Measurements from ENCODE around the gene PIGL.
"Not testable (repeated sequence)": the region's sequence is repeated elsewhere in the genome, so short reads cannot be mapped to it uniquely, and the experiment has no call there.

Gene PIGL

DNA sequence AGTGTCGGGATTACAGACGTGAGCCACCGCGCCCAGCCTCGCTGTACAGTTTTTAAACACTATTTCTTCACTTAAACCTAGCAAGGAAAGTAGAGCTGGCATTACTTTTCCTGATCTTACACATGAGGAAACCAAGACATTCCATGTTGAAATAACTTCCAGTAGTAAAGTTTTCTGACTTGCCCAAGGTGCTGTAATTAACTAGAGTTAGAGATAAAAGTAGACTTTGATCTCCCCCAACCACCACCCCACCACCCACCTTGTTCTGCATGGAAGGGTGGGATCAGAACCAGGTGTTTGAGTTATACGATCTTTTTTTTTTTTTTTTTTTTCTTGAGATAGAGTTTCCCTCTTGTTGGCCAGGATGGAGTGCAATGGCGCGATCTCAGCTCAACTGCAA, 89.2 kb downstream of the PIGL start:
- Histone ChIP-seq H4K20me1 (ENCODE audit: insufficient read depth, low read length) (no peaks in the 10 kb centered on the region), H3K36me3 (ENCODE audit: insufficient read depth, low read length) (peaks cover 12% of the 10 kb centered on the region; the same call in 1 of the 2 replicates), H3K9ac (ENCODE audit: low read depth, low read length) (no peak overlapping the region), H3K27me3 (ENCODE audit: insufficient read depth, low read length, poor library complexity) (no peaks in the 10 kb centered on the region), H3K27ac (ENCODE audit: low read length) (no peak overlapping the region), H3K79me2 (ENCODE audit: insufficient read depth, low read length) (no peaks in the 10 kb centered on the region), H2AFZ (ENCODE audit: low read depth, low read length) (no peak overlapping the region), H3K4me1 (ENCODE audit: insufficient read depth, low read length) (no peaks in the 10 kb centered on the region), H3K4me2 (ENCODE audit: insufficient read depth, low read length) (no peak overlapping the region), H3K4me3 (ENCODE audit: low read depth in 1 of 2, low read length in 2 of 2) (no peak overlapping the region), H3K9me3 (ENCODE audit: insufficient read depth, low read length, severe bottlenecking) (no peaks in the 10 kb centered on the region)
- no peak for DNase-seq
- ATAC-seq (ENCODE audit: insufficient read depth, low read depth): no peak
- TF ChIP-seq EZH2 (IDR thresholded peaks at IDR 0.05; ENCODE audit: borderline replicate concordance, low read depth, low read length, severe bottlenecking): no peak
- TF ChIP-seq, protein P1, sequence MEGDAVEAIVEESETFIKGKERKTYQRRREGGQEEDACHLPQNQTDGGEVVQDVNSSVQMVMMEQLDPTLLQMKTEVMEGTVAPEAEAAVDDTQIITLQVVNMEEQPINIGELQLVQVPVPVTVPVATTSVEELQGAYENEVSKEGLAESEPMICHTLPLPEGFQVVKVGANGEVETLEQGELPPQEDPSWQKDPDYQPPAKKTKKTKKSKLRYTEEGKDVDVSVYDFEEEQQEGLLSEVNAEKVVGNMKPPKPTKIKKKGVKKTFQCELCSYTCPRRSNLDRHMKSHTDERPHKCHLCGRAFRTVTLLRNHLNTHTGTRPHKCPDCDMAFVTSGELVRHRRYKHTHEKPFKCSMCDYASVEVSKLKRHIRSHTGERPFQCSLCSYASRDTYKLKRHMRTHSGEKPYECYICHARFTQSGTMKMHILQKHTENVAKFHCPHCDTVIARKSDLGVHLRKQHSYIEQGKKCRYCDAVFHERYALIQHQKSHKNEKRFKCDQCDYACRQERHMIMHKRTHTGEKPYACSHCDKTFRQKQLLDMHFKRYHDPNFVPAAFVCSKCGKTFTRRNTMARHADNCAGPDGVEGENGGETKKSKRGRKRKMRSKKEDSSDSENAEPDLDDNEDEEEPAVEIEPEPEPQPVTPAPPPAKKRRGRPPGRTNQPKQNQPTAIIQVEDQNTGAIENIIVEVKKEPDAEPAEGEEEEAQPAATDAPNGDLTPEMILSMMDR (IDR thresholded peaks at IDR 0.05; ENCODE audit: borderline replicate concordance, extremely low read depth, low read length, poor library complexity, severe bottlenecking): no peak

DNA sequence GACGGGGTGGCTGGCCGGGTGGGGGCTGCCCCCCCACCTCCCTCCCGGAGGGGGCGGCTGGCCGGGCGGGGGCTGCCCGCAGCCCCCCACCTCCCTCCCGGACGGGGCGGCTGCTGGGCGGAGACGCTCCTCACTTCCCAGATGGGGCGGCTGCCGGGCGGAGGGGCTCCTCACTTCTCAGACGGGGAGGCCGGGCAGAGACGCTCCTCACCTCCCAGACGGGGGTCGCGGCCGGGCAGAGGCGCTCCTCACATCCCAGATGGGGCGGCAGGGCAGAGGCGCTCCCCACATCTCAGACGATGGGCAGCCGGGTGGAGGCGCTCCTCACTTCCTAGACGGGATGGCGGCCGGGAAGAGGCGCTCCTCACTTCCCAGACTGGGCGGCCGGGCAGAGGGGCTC, 95.1 kb downstream of the PIGL start:
- H3K9me3 ChIP-seq (ENCODE audit: insufficient read depth, low read length, severe bottlenecking); H3K27me3 ChIP-seq (ENCODE audit: insufficient read depth, low read length, poor library complexity); H3K4me2 ChIP-seq (ENCODE audit: insufficient read depth, low read length); DNase-seq; H4K20me1 ChIP-seq (ENCODE audit: insufficient read depth, low read length); H2AFZ ChIP-seq (ENCODE audit: low read depth, low read length); H3K27ac ChIP-seq (ENCODE audit: low read length); H3K9ac ChIP-seq (ENCODE audit: low read depth, low read length); ATAC-seq (ENCODE audit: insufficient read depth, low read depth); H3K79me2 ChIP-seq (ENCODE audit: insufficient read depth, low read length); H3K4me3 ChIP-seq (ENCODE audit: low read depth in 1 of 2, low read length in 2 of 2); H3K4me1 ChIP-seq (ENCODE audit: insufficient read depth, low read length): not testable (repeated sequence)
- H3K36me3 ChIP-seq (ENCODE audit: insufficient read depth, low read length): peaks cover 15% of the 10 kb centered on the region; the same call in 1 of the 2 replicates

DNA sequence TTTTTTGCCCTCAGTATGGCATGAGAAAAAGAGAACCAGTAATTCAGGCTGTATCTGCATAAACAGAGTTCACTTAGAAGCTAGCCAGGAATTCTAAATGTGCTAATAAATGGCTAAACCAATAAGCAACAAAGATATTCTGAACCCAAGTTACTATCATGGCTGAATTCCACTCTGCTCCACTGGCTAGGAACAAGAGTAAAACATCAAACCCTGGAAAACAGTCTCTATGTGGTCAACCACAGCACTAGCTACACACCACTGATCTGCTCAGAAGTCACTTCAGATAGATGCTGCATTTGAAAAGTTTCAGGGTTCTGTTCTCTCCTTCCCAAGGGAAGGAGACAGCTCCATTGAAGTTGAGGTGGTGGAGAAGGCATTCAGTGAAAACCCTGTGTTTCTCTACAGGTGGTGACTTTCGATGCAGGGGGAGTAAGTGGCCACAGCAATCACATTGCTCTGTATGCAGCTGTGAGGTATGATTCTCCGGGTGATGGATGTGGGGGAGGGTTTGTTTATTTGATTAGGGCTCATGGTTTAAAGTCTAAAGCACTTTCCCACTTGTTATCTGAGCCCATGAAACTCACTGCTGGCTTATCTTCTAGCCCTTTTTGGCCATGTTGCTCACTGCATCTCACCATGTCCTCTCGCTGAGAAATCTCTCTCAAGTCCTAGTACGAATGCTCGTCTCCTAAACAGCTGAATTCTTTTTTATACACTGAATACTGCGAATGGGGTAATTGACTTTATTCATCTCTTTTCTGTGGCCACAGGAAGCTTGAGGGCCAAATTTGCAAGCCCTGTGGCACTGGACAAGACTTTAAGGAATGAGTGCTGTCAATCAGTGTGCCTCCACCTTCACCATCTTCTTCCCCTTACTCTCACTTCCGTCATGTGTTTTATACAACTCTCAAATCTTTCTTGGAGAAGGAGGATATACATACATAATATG, 96.4 kb downstream of the PIGL start:
- Histone ChIP-seq H3K9me3 (ENCODE audit: insufficient read depth, low read length, severe bottlenecking) (no peaks in the 10 kb centered on the region), H3K4me1 (ENCODE audit: insufficient read depth, low read length) (no peaks in the 10 kb centered on the region), H3K27me3 (ENCODE audit: insufficient read depth, low read length, poor library complexity) (no peaks in the 10 kb centered on the region), H4K20me1 (ENCODE audit: insufficient read depth, low read length) (peaks cover 4% of the 10 kb centered on the region; the same call in 1 of the 2 replicates), H3K27ac (ENCODE audit: low read length) (no peak overlapping the region), H3K4me3 (ENCODE audit: low read depth in 1 of 2, low read length in 2 of 2) (no peak overlapping the region), H3K4me2 (ENCODE audit: insufficient read depth, low read length) (no peak overlapping the region), H2AFZ (ENCODE audit: low read depth, low read length) (no peak overlapping the region), H3K9ac (ENCODE audit: low read depth, low read length) (no peak overlapping the region), H3K36me3 (ENCODE audit: insufficient read depth, low read length) (peaks cover 17% of the 10 kb centered on the region; the same call in 1 of the 2 replicates), H3K79me2 (ENCODE audit: insufficient read depth, low read length) (no peaks in the 10 kb centered on the region)
- ATAC-seq (ENCODE audit: insufficient read depth, low read depth) (no peak), DNase-seq (no peak)
- TF ChIP-seq, protein P1 (IDR thresholded peaks at IDR 0.05; ENCODE audit: borderline replicate concordance, extremely low read depth, low read length, poor library complexity, severe bottlenecking): no peak
- TF ChIP-seq EZH2 (IDR thresholded peaks at IDR 0.05; ENCODE audit: borderline replicate concordance, low read depth, low read length, severe bottlenecking): no peak

- Histone ChIP-seq H3K4me3 (ENCODE audit: low read depth in 1 of 2, low read length in 2 of 2) (no peak overlapping the region), H3K27ac (ENCODE audit: low read length) (no peak overlapping the region), H3K9ac (ENCODE audit: low read depth, low read length) (no peak overlapping the region), H3K36me3 (ENCODE audit: insufficient read depth, low read length) (peaks cover 20% of the 10 kb centered on the region; the same call in 1 of the 2 replicates), H3K27me3 (ENCODE audit: insufficient read depth, low read length, poor library complexity) (no peaks in the 10 kb centered on the region), H3K9me3 (ENCODE audit: insufficient read depth, low read length, severe bottlenecking) (no peaks in the 10 kb centered on the region), H2AFZ (ENCODE audit: low read depth, low read length) (no peak overlapping the region), H3K79me2 (ENCODE audit: insufficient read depth, low read length) (no peaks in the 10 kb centered on the region), H3K4me2 (ENCODE audit: insufficient read depth, low read length) (no peak overlapping the region), H4K20me1 (ENCODE audit: insufficient read depth, low read length) (peaks cover 4% of the 10 kb centered on the region; the same call in 1 of the 2 replicates), H3K4me1 (ENCODE audit: insufficient read depth, low read length) (no peaks in the 10 kb centered on the region)
- no peak for ATAC-seq (ENCODE audit: insufficient read depth, low read depth)
- TF ChIP-seq EZH2 (IDR thresholded peaks at IDR 0.05; ENCODE audit: borderline replicate concordance, low read depth, low read length, severe bottlenecking): no peak
- TF ChIP-seq, protein P1 (IDR thresholded peaks at IDR 0.05; ENCODE audit: borderline replicate concordance, extremely low read depth, low read length, poor library complexity, severe bottlenecking): no peak
- no peak for DNase-seq
Measured at GRCh38 chr17:16314189-16314588, 97.2 kb downstream of the PIGL start.
